GM21786 (cell line): Measurements from ENCODE around the gene TBC1D22A.

Experiments used
- ATAC-seq: cut with Tn5 transposase; IDR thresholded peaks from one replicate; pipeline ENCODE4 v1.9.1; 2021; ENCODE audit not compliant: unreplicated experiment

TBC1D22A gene

GRCh38 chr22:46752988-46753310 lies 9.5 kb upstream of the TBC1D22A start:
- ATAC-seq, result no peak

GRCh38 chr22:46753360-46753759 lies 9.1 kb upstream of the TBC1D22A start:
- ATAC-seq, result no peak

GRCh38 chr22:46753761-46754109 lies 8.7 kb upstream of the TBC1D22A start:
- ATAC-seq, result no peak

GRCh38 chr22:46754110-46754799 lies 8.2 kb upstream of the TBC1D22A start:
- ATAC-seq, result no peak

GRCh38 chr22:46754826-46755225 lies 7.6 kb upstream of the TBC1D22A start:
- ATAC-seq, result no peak

- no peak for ATAC-seq
Observed at GRCh38 chr22:46755525-46755924, 6.9 kb upstream of the TBC1D22A start.

- no peak for ATAC-seq
Observed at GRCh38 chr22:46756097-46756496, 6.4 kb upstream of the TBC1D22A start.

- ATAC-seq, result no peak
Observed at GRCh38 chr22:46757104-46757503, 5.3 kb upstream of the TBC1D22A start.

- no peak for ATAC-seq
Observed at GRCh38 chr22:46758121-46758520, 4.3 kb upstream of the TBC1D22A start.

GRCh38 chr22:46758867-46759290 lies 3.6 kb upstream of the TBC1D22A start:
- ATAC-seq, result no peak

- no peak for ATAC-seq
Observed at GRCh38 chr22:46761017-46761416, 1.4 kb upstream of the TBC1D22A start.

GRCh38 chr22:46761539-46762237 lies 762 bp upstream of the TBC1D22A start:
- no peak for ATAC-seq

- ATAC-seq, result peak; percentile 59
Observed at GRCh38 chr22:46763051-46763705, 728 bp downstream of the TBC1D22A start.

- no peak for ATAC-seq
Observed at GRCh38 chr22:46764140-46764680, 1.8 kb downstream of the TBC1D22A start.

- ATAC-seq, result no peak
Observed at GRCh38 chr22:46764779-46765485, 2.5 kb downstream of the TBC1D22A start.

GRCh38 chr22:46766611-46767010 lies 4.2 kb downstream of the TBC1D22A start:
- ATAC-seq, result no peak

- ATAC-seq, result no peak
Observed at GRCh38 chr22:46767249-46767985, 5.0 kb downstream of the TBC1D22A start.

GRCh38 chr22:46769191-46769675 lies 6.8 kb downstream of the TBC1D22A start:
- ATAC-seq, result peak; percentile 30

GRCh38 chr22:46769706-46770105 lies 7.3 kb downstream of the TBC1D22A start:
- ATAC-seq, result no peak

- no peak for ATAC-seq
Observed at GRCh38 chr22:46770151-46770641, 7.7 kb downstream of the TBC1D22A start.
